Muscle layer of duodenum (tissue), 2 donors: ENCODE data around the gene PLEKHG4B.
A peak's percentile ranks its signal among the peaks of the same experiment; 100 is the strongest.

Experiments used
- H3K27ac ChIP-seq: one replicate; pipeline ENCODE4 v1.7.0; 2013; ENCODE audit warnings: mild to moderate bottlenecking, low read length
- H3K27me3 ChIP-seq: one replicate; pipeline ENCODE4 v1.7.0; 2013; ENCODE audit warnings: low read depth, mild to moderate bottlenecking, control low read depth, low read length
- H3K36me3 ChIP-seq, 2 donors: one replicate each; pipeline ENCODE4 v1.7.0; 2013; ENCODE audit warnings: low read length in 2 of 2, control low read depth in 1 of 2, mild to moderate bottlenecking in 1 of 2; ENCODE audit not compliant: insufficient read depth in 2 of 2, control insufficient read depth in 1 of 2
- H3K4me1 ChIP-seq, 2 donors: one replicate each; pipeline ENCODE4 v1.7.0; 2013; ENCODE audit warnings: low read length in 2 of 2, mild to moderate bottlenecking in 2 of 2, control low read depth in 1 of 2, moderate library complexity in 1 of 2; ENCODE audit not compliant: insufficient read depth in 2 of 2, control insufficient read depth in 1 of 2
- H3K4me3 ChIP-seq, 2 donors: one replicate each; pipeline ENCODE4 v1.7.0; 2013; ENCODE audit warnings: low read length in 2 of 2, low read depth in 1 of 2, mild to moderate bottlenecking in 1 of 2
- H3K9me3 ChIP-seq, 2 donors: one replicate each; pipeline ENCODE4 v1.7.0; 2013; ENCODE audit warnings: low read length in 2 of 2, control low read depth in 1 of 2, mild to moderate bottlenecking in 1 of 2; ENCODE audit not compliant: control insufficient read depth in 1 of 2
- donor health status: healthy.

The PLEKHG4B gene

GRCh38 chr5:187617-188451 lies 95.9 kb downstream of the PLEKHG4B start:
- no peaks in the 10 kb centered on the region for H3K27me3 ChIP-seq
- H3K4me3 ChIP-seq = peak overlapping the region; percentile 31 to 47
- no peaks in the 10 kb centered on the region for H3K36me3 ChIP-seq
- no peaks in the 10 kb centered on the region for H3K9me3 ChIP-seq
- H3K4me1 ChIP-seq = peaks cover 0 to 17% of the 10 kb centered on the region in 2 donors
- H3K27ac ChIP-seq = no peak overlapping the region

- Histone ChIP-seq H3K36me3 (no peaks in the 10 kb centered on the region), H3K27me3 (no peaks in the 10 kb centered on the region), H3K4me3 (peak overlapping the region; percentile 31 to 47), H3K27ac (no peak overlapping the region), H3K9me3 (no peaks in the 10 kb centered on the region), H3K4me1 (peaks cover 0 to 17% of the 10 kb centered on the region in 2 donors)
Observed at GRCh38 chr5:188488-189481, 96.8 kb downstream of the PLEKHG4B start.

- Histone ChIP-seq H3K27ac (no peak overlapping the region), H3K9me3 (no peaks in the 10 kb centered on the region), H3K36me3 (no peaks in the 10 kb centered on the region), H3K27me3 (no peaks in the 10 kb centered on the region), H3K4me1 (peaks cover 0 to 17% of the 10 kb centered on the region in 2 donors), H3K4me3 (no peak overlapping the region)
Observed at GRCh38 chr5:189486-189885, 97.5 kb downstream of the PLEKHG4B start.

- Histone ChIP-seq H3K9me3 (no peaks in the 10 kb centered on the region), H3K27me3 (no peaks in the 10 kb centered on the region), H3K4me1 (peaks cover 0 to 15% of the 10 kb centered on the region in 2 donors), H3K4me3 (no peak overlapping the region), H3K36me3 (no peaks in the 10 kb centered on the region), H3K27ac (no peak overlapping the region)
Observed at GRCh38 chr5:189976-190365, 98.0 kb downstream of the PLEKHG4B start.

DNA sequence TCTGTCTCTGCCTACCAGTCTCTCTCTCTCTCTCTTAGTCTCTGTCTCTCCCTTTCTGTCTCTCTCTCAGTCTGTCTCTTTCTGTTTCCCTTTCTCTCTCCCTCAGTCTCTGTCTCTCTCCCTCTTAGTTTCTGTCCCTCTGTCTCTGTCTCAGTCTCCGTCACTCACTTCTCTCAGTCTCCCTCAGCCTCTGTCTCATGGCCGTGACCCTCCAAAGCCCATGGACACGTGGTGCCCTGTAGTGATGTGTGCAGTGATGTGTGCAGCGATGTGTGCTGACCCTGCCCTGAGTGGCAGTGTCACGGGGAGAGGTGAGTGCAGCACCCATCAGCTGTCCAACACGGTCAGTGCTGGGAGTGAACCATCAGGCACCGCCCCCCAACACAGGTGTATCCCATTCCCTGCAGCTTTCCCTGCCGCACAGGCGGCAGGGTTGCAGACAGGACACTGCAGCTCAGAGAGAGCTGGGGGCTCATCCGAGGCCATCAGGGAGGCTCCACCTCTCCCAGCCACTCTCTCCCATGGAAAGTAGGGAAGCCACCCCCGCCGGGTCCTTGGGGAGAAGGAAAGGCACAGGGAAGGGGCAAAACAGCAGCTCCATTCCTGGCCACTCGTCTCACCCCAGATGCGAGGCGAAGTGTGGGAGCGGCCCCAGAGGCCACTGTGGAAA lies 98.5 kb downstream of the PLEKHG4B start:
- no peak overlapping the region for H3K27ac ChIP-seq

DNA sequence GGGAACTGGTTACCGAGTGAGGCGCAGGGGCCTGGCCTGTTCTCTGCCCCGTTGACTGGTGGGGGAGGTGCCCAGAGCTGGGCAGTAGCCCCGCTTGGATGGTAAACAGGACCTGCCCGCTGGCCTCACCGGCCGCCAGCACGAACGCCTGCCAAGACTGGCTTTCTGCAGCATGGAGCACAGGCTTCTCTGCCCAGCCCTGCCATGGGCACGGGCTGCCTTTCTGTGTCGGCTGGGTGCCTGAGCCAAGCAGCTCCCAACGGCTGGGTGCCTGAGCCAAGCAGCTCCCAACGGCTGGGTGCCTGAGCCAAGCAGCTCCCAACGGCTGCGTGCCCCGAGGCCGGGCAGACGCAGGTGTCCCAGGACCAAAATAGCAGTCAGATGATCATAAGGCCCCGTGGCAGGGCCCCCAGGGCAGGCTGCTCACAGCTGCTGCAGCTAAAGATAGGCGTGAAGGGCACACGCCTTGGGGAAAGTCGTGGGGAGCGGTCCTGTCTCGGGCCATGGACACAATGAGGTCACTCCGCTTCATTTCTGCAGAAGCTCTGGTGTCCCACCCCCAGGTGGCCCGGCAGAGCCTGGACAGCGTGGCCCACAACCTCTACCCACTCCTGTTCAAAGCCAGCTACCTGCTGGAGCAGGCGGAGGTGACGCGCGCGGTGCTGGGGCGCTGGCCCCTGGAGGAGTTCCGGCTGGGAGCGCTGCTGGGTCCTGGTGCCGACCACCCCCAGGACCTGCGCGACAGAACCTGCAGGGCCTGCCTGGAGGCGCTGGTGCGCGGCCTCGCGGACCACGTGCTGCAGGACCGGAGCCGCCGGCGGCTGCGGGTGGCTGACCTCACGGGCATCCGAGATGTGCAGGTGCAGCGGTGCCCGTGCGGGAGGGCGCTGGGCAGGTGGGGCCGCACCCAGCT lies 99.3 kb downstream of the PLEKHG4B start, which contains the start of gene LRRC14B:
Gene LRRC14B (plus strand): TSS at position 460 of the 913 bp plus-strand sequence. CDS start 44 bp downstream, at position 504.
- peaks cover 0 to 12% of the 10 kb centered on the region in 2 donors for H3K4me1 ChIP-seq
- no peaks in the 10 kb centered on the region for H3K36me3 ChIP-seq
- no peaks in the 10 kb centered on the region for H3K27me3 ChIP-seq
- H3K27ac ChIP-seq = no peak within 1 kb of the TSS
- peak within 1 kb of the TSS; percentile 7 to 44 for H3K4me3 ChIP-seq
- H3K9me3 ChIP-seq = no peaks in the 10 kb centered on the region

More for the DNA sequence above, 98.5 kb downstream of the PLEKHG4B start:
- Histone ChIP-seq H3K27me3 (no peaks in the 10 kb centered on the region), H3K9me3 (no peaks in the 10 kb centered on the region), H3K36me3 (no peaks in the 10 kb centered on the region), H3K4me3 (peak overlapping the region in 1 of 2 donors; percentile 44), H3K4me1 (peaks cover 0 to 12% of the 10 kb centered on the region in 2 donors)

DNA sequence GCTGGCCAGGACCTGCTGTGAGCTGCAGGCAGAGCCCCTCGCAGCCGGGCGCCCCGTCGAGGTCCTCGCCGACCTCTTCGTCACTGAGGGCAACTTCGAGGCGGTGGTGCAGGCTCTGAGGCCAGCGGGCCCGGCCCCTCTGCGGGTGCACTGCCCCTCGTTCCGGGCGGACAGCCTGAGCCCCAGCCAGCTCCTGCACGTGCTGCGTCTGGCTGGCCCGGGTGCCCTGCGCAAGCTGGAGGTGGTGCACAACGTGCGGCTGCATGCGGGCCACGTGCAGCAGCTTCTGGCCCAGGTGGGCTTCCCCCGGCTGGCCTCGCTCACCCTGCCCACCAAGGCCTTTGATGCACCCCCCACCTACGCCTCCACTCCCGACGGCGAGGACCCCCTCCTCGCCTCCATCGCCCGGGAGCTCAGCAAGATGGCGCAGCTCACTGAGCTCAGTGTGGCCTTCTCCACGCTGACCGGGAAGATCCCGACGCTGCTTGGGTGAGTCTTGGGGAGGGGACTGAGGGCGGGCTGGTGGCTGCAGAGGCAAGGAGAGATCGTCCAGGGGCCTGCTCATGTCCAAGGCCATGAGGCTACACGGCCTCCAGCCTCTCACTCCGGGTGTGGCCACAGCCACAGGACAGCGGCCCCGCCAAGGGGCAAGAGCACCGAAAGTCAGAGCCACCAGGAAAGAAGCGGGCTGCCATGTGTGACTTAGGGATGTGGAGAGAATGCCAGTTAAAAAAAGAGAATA lies 100.2 kb downstream of the PLEKHG4B start:
- no peak overlapping the region for H3K4me3 ChIP-seq
- H3K27ac ChIP-seq = no peak overlapping the region
- no peaks in the 10 kb centered on the region for H3K36me3 ChIP-seq
- peaks cover 0 to 12% of the 10 kb centered on the region in 2 donors for H3K4me1 ChIP-seq
- H3K9me3 ChIP-seq = no peaks in the 10 kb centered on the region
- H3K27me3 ChIP-seq = no peaks in the 10 kb centered on the region

DNA sequence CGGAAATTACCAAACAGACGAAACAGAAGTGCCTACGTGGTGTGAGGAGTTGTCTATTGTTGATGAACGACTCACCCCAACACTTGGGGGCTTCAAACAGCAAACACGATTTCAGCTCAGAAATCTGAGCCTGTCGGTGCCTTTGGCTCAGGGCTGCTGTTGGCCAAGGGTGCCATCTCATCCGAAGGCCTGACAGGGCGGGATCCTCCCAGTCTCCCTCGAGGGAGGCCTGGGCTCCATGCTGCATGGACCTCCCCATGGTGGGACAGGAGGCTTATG lies 100.7 kb downstream of the PLEKHG4B start:
- H3K27ac ChIP-seq = no peak overlapping the region
- H3K4me1 ChIP-seq = peaks cover 0 to 12% of the 10 kb centered on the region in 2 donors
- no peaks in the 10 kb centered on the region for H3K36me3 ChIP-seq
- H3K4me3 ChIP-seq = no peak overlapping the region
- H3K9me3 ChIP-seq = no peaks in the 10 kb centered on the region
- H3K27me3 ChIP-seq = no peaks in the 10 kb centered on the region

GRCh38 chr5:192970-193831 lies 101.2 kb downstream of the PLEKHG4B start:
- Histone ChIP-seq H3K4me1 (peaks cover 0 to 8% of the 10 kb centered on the region in 2 donors), H3K9me3 (no peaks in the 10 kb centered on the region), H3K36me3 (no peaks in the 10 kb centered on the region), H3K27ac (no peak overlapping the region), H3K4me3 (no peak overlapping the region), H3K27me3 (no peaks in the 10 kb centered on the region)
